ENCODE data around the gene GABPB1. TPM values are rescaled to one million over a fixed set of nuclear protein-coding genes. Genes with fewer than 3 reads are reported as not detected.

GABPB1 gene
- polyA plus RNA-seq, 12 donors, result 11.5 to 158 (median 19.1) TPM

- DNase-seq, result peak; percentile 4
Observed at GRCh38 chr15:50247819-50248655, 107.0 kb downstream of the GABPB1 start.

GRCh38 chr15:50246631-50247030 is 108.4 kb downstream of the GABPB1 start:
- DNase-seq, result no peak

- no peak for DNase-seq
Observed at GRCh38 chr15:50244959-50245624, 109.9 kb downstream of the GABPB1 start.

GRCh38 chr15:50244153-50244552 is 110.8 kb downstream of the GABPB1 start:
- no peak for DNase-seq

- DNase-seq, result no peak
Observed at GRCh38 chr15:50241684-50242450, 113.1 kb downstream of the GABPB1 start.

- DNase-seq, result no peak
Observed at GRCh38 chr15:50238255-50238654, 116.7 kb downstream of the GABPB1 start.

GRCh38 chr15:50236433-50236832 is 118.6 kb downstream of the GABPB1 start:
- DNase-seq, result no peak

GRCh38 chr15:50235794-50236193 is 119.2 kb downstream of the GABPB1 start:
- DNase-seq, result no peak

- DNase-seq, result no peak
Observed at GRCh38 chr15:50234764-50235163, 120.2 kb downstream of the GABPB1 start.

- no peak for DNase-seq
Observed at GRCh38 chr15:50233192-50233736, 121.7 kb downstream of the GABPB1 start.

- DNase-seq, result no peak
Observed at GRCh38 chr15:50232791-50233190, 122.2 kb downstream of the GABPB1 start.

- no peak for DNase-seq
Observed at GRCh38 chr15:50231761-50232160, 123.2 kb downstream of the GABPB1 start.

GRCh38 chr15:50229336-50229735 is 125.7 kb downstream of the GABPB1 start:
- DNase-seq, result no peak

- DNase-seq, result no peak
Observed at GRCh38 chr15:50228866-50229265, 126.1 kb downstream of the GABPB1 start.

- DNase-seq, result no peak
Observed at GRCh38 chr15:50227076-50227475, 127.9 kb downstream of the GABPB1 start.

- DNase-seq, result no peak
Observed at GRCh38 chr15:50225938-50226337, 129.1 kb downstream of the GABPB1 start.

Other genes starting within 250 kb of the GABPB1 start
- 1 to 10 TPM in 10 of 12 donors, not detected in 2; 2.4 to 4.8 (median 3.4) TPM for gene ATP8B4, start 236.0 kb downstream of the GABPB1 start, polyA plus RNA-seq (ENCODE audit: insufficient read length in 12 of 12)
- gene SLC27A2, start 173.0 kb downstream of the GABPB1 start, polyA plus RNA-seq (ENCODE audit: insufficient read length in 12 of 12), result 10 to 100 TPM in 1 of 12 donors, 1 to 10 TPM in 1, under 1 TPM in 8, not detected in 2; 0.12 to 17.9 (median 0.20) TPM
- 1 to 10 TPM in 4 of 12 donors, under 1 TPM in 5, not detected in 3; 0.36 to 4.2 (median 0.89) TPM for gene HDC, start 89.5 kb downstream of the GABPB1 start, polyA plus RNA-seq (ENCODE audit: insufficient read length in 12 of 12)
- 100 to 1,000 TPM in 1 of 12 donors, 10 to 100 TPM in 11; 26.9 to 125 (median 34.0) TPM for gene USP8, start 69.2 kb upstream of the GABPB1 start, polyA plus RNA-seq (ENCODE audit: insufficient read length in 12 of 12)
- gene USP50, start 191.5 kb upstream of the GABPB1 start, polyA plus RNA-seq (ENCODE audit: insufficient read length in 12 of 12), result under 1 TPM in 8 of 12 donors, not detected in 4; 0.18 to 0.69 (median 0.46) TPM